Mesenchymal stem cell (in vitro differentiated cells and primary cell): Measurements from ENCODE around the gene SETDB1.

Experiments
- DNase-seq: peaks from one replicate; pipeline ENCODE4 v3.0.0-alpha.2; 2013
- H2AFZ ChIP-seq: one replicate; pipeline ENCODE4 v1.6.1; 2013; ENCODE audit warnings: low read depth, mild to moderate bottlenecking, control low read depth, inconsistent platforms, low read length, moderate library complexity
- H2AK5ac ChIP-seq: 2 replicates; pipeline ENCODE4 v1.6.1; 2013; ENCODE audit warnings: low read length, moderate library complexity, mild to moderate bottlenecking, inconsistent platforms; ENCODE audit not compliant: severe bottlenecking
- H2BK120ac ChIP-seq: one replicate; pipeline ENCODE4 v1.6.1; 2013; ENCODE audit warnings: low read depth, mild to moderate bottlenecking, inconsistent platforms, low read length, moderate library complexity
- H2BK12ac ChIP-seq, 2 experiments: one replicate each; pipeline ENCODE4 v1.6.1; 2013; ENCODE audit warnings: inconsistent platforms in 2 of 2, low read length in 2 of 2, mild to moderate bottlenecking in 2 of 2, moderate library complexity in 2 of 2, control low read depth in 1 of 2
- H2BK15ac ChIP-seq: one replicate; pipeline ENCODE4 v1.6.1; 2013; ENCODE audit warnings: mild to moderate bottlenecking, low read depth, inconsistent platforms; ENCODE audit not compliant: poor library complexity, severe bottlenecking
- H2BK5ac ChIP-seq: 2 replicates; pipeline ENCODE4 v1.6.1; 2013; ENCODE audit warnings: low read depth, mild to moderate bottlenecking, low read length, control low read depth, inconsistent platforms; ENCODE audit not compliant: poor library complexity, severe bottlenecking
- H3K14ac ChIP-seq, 2 experiments: one replicate each; pipeline ENCODE4 v1.6.1; 2013; ENCODE audit warnings: inconsistent platforms in 2 of 2, low read length in 2 of 2, control low read depth in 1 of 2, mild to moderate bottlenecking in 1 of 2, moderate library complexity in 1 of 2
- H3K18ac ChIP-seq, 2 experiments: one replicate each; pipeline ENCODE4 v1.6.1; 2013; ENCODE audit warnings: inconsistent platforms in 2 of 2, low read length in 2 of 2, control low read depth in 1 of 2, low read depth in 1 of 2, mild to moderate bottlenecking in 1 of 2
- H3K23ac ChIP-seq, 2 experiments: one replicate each; pipeline ENCODE4 v1.6.1; 2013; ENCODE audit warnings: inconsistent platforms in 2 of 2, low read length in 2 of 2, mild to moderate bottlenecking in 2 of 2, moderate library complexity in 2 of 2, control low read depth in 1 of 2
- H3K27ac ChIP-seq: 2 replicates; pipeline ENCODE4 v1.5.1; 2013; ENCODE audit warnings: mild to moderate bottlenecking, moderate library complexity, low read length, control low read depth, inconsistent platforms; ENCODE audit not compliant: poor library complexity, severe bottlenecking
- H3K27me3 ChIP-seq, 2 experiments: 2 replicates each; pipeline versions ENCODE4 v1.6.1 to v1.7.0; 2013; ENCODE audit warnings: low read length in 2 of 2, mild to moderate bottlenecking in 2 of 2, moderate library complexity in 2 of 2, control low read depth in 1 of 2, inconsistent platforms in 1 of 2; ENCODE audit not compliant: control insufficient read depth in 1 of 2, insufficient read depth in 1 of 2
- H3K36me3 ChIP-seq, 2 experiments: 2 replicates each; pipeline versions ENCODE4 v1.6.1 to v1.7.0; 2013; ENCODE audit warnings: low read length in 2 of 2, control low read depth in 1 of 2, inconsistent platforms in 1 of 2, low read depth in 1 of 2, mild to moderate bottlenecking in 1 of 2; ENCODE audit not compliant: insufficient read depth in 2 of 2, control insufficient read depth in 1 of 2
- H3K4ac ChIP-seq, 2 experiments: one replicate each; pipeline ENCODE4 v1.6.1; 2013; ENCODE audit warnings: inconsistent platforms in 2 of 2, low read length in 2 of 2, mild to moderate bottlenecking in 2 of 2, moderate library complexity in 2 of 2, control low read depth in 1 of 2, low read depth in 1 of 2
- H3K4me1 ChIP-seq: 2 replicates; pipeline ENCODE4 v1.6.1; 2013; ENCODE audit warnings: low read depth, low read length, control low read depth; ENCODE audit not compliant: control insufficient read depth, insufficient read depth
- H3K4me2 ChIP-seq: 2 replicates; pipeline ENCODE4 v1.6.1; 2013; ENCODE audit warnings: low read length, mild to moderate bottlenecking, inconsistent platforms; ENCODE audit not compliant: poor library complexity, severe bottlenecking
- H3K4me3 ChIP-seq, 2 experiments: 2 replicates each; pipeline versions ENCODE4 v1.5.1 to v1.7.0; 2013; ENCODE audit warnings: low read length in 2 of 2, mild to moderate bottlenecking in 2 of 2, control low read depth in 1 of 2, low read depth in 1 of 2; ENCODE audit not compliant: insufficient read depth in 1 of 2
- H3K79me1 ChIP-seq: replicated peaks from 2 replicates; pipeline ENCODE4 v1.6.1; 2013; ENCODE audit warnings: mild to moderate bottlenecking, control low read depth, low read length, inconsistent platforms; ENCODE audit not compliant: poor library complexity, severe bottlenecking
- H3K9ac ChIP-seq: 2 replicates; pipeline ENCODE4 v1.7.0; 2013; ENCODE audit warnings: mild to moderate bottlenecking, low read length, moderate library complexity
- H3K9me3 ChIP-seq: 2 replicates; pipeline ENCODE4 v1.7.0; 2013; ENCODE audit warnings: mild to moderate bottlenecking, low read length; ENCODE audit not compliant: control insufficient read depth
- H4K8ac ChIP-seq: one replicate; pipeline ENCODE4 v1.6.1; 2013; ENCODE audit warnings: inconsistent platforms, mild to moderate bottlenecking, low read length, moderate library complexity
- H4K91ac ChIP-seq: one replicate; pipeline ENCODE4 v1.6.1; 2013; ENCODE audit warnings: mild to moderate bottlenecking, low read length, inconsistent platforms
- WGBS: methylation state at CpG from one replicate; pipeline ENCODE4 v1.1.7; 2013; ENCODE audit warnings: mixed read lengths; 5-methylcytosine and 5-hydroxymethylcytosine counted together

Gene SETDB1

GRCh38 chr1:150960646-150961045, 34.5 kb downstream of the SETDB1 start:
- no peak overlapping the region for H2AK5ac ChIP-seq
- no peak overlapping the region for H2BK5ac ChIP-seq
- peaks cover 53 to 85% of the 10 kb centered on the region in 2 experiments for H3K36me3 ChIP-seq
- peaks cover 19% of the 10 kb centered on the region for H3K79me1 ChIP-seq
- H3K14ac ChIP-seq, result no peak overlapping the region
- H3K9me3 ChIP-seq, result no peaks in the 10 kb centered on the region
- H3K18ac ChIP-seq, result no peak overlapping the region
- H3K4me1 ChIP-seq, result no peaks in the 10 kb centered on the region
- H2BK120ac ChIP-seq, result no peak overlapping the region
- 97% methylated on average over 7 of the region's 7 CpGs for WGBS
- H2BK12ac ChIP-seq, result no peak overlapping the region
- H3K27ac ChIP-seq, result no peak overlapping the region
- H4K91ac ChIP-seq, result no peak overlapping the region
- H2BK15ac ChIP-seq, result no peak overlapping the region
- no peak overlapping the region for H4K8ac ChIP-seq
- H3K4ac ChIP-seq, result no peak overlapping the region
- no peak overlapping the region for H2AFZ ChIP-seq
- no peak for DNase-seq
- H3K23ac ChIP-seq, result no peak overlapping the region
- no peak overlapping the region for H3K4me3 ChIP-seq
- no peak overlapping the region for H3K9ac ChIP-seq
- H3K27me3 ChIP-seq, result no peaks in the 10 kb centered on the region
- no peak overlapping the region for H3K4me2 ChIP-seq

- no peak overlapping the region for H3K18ac ChIP-seq
- H2AK5ac ChIP-seq, result no peak overlapping the region
- no peaks in the 10 kb centered on the region for H3K9me3 ChIP-seq
- no peak overlapping the region for H2BK120ac ChIP-seq
- H3K4ac ChIP-seq, result no peak overlapping the region
- WGBS, result 89% methylated on average over 1 of the region's 4 CpGs
- H3K79me1 ChIP-seq, result peaks cover 29% of the 10 kb centered on the region
- H3K4me3 ChIP-seq, result no peak overlapping the region
- no peak overlapping the region for H2BK15ac ChIP-seq
- H2AFZ ChIP-seq, result no peak overlapping the region
- no peak overlapping the region for H2BK12ac ChIP-seq
- no peak overlapping the region for H4K91ac ChIP-seq
- H4K8ac ChIP-seq, result no peak overlapping the region
- H3K9ac ChIP-seq, result no peak overlapping the region
- H2BK5ac ChIP-seq, result no peak overlapping the region
- H3K23ac ChIP-seq, result no peak overlapping the region
- DNase-seq, result peak; percentile 38
- no peak overlapping the region for H3K27ac ChIP-seq
- H3K14ac ChIP-seq, result no peak overlapping the region
- H3K4me1 ChIP-seq, result no peaks in the 10 kb centered on the region
- no peak overlapping the region for H3K4me2 ChIP-seq
- no peaks in the 10 kb centered on the region for H3K27me3 ChIP-seq
- peaks cover 60 to 91% of the 10 kb centered on the region in 2 experiments for H3K36me3 ChIP-seq
Observed at GRCh38 chr1:150961756-150962155, 35.6 kb downstream of the SETDB1 start.

- H3K9me3 ChIP-seq, result no peaks in the 10 kb centered on the region
- H3K27ac ChIP-seq, result no peak overlapping the region
- H3K4me2 ChIP-seq, result no peak overlapping the region
- H3K79me1 ChIP-seq, result peaks cover 43% of the 10 kb centered on the region
- H3K4ac ChIP-seq, result no peak overlapping the region
- no peak overlapping the region for H2BK120ac ChIP-seq
- H2AK5ac ChIP-seq, result no peak overlapping the region
- no peak overlapping the region for H2BK5ac ChIP-seq
- no peak overlapping the region for H4K8ac ChIP-seq
- H2AFZ ChIP-seq, result no peak overlapping the region
- H2BK15ac ChIP-seq, result no peak overlapping the region
- DNase-seq, result no peak
- H3K9ac ChIP-seq, result no peak overlapping the region
- no peak overlapping the region for H3K23ac ChIP-seq
- H2BK12ac ChIP-seq, result no peak overlapping the region
- H4K91ac ChIP-seq, result no peak overlapping the region
- no peak overlapping the region for H3K18ac ChIP-seq
- H3K36me3 ChIP-seq, result peaks cover 69 to 97% of the 10 kb centered on the region in 2 experiments
- no peaks in the 10 kb centered on the region for H3K27me3 ChIP-seq
- H3K4me1 ChIP-seq, result no peaks in the 10 kb centered on the region
- 96% methylated on average over 10 of the region's 10 CpGs for WGBS
- no peak overlapping the region for H3K14ac ChIP-seq
- H3K4me3 ChIP-seq, result no peak overlapping the region
Observed at GRCh38 chr1:150963321-150964163, 37.4 kb downstream of the SETDB1 start.

- Histone ChIP-seq H2AK5ac (no peak overlapping the region), H2BK5ac (no peak overlapping the region), H3K9me3 (no peaks in the 10 kb centered on the region), H3K4me1 (no peaks in the 10 kb centered on the region), H4K8ac (no peak overlapping the region), H3K36me3 (peaks cover 73 to 97% of the 10 kb centered on the region in 2 experiments), H2BK120ac (no peak overlapping the region), H3K18ac (no peak overlapping the region), H3K4ac (no peak overlapping the region), H3K27me3 (no peaks in the 10 kb centered on the region), H2BK12ac (no peak overlapping the region), H3K4me3 (no peak overlapping the region), H3K4me2 (no peak overlapping the region), H4K91ac (no peak overlapping the region), H2AFZ (no peak overlapping the region), H2BK15ac (no peak overlapping the region), H3K23ac (no peak overlapping the region), H3K79me1 (peaks cover 43% of the 10 kb centered on the region), H3K9ac (no peak overlapping the region), H3K27ac (no peak overlapping the region), H3K14ac (no peak overlapping the region)
- 90% methylated on average over 5 of the region's 5 CpGs for WGBS
- DNase-seq, result no peak
Observed at GRCh38 chr1:150964164-150964489, 38.0 kb downstream of the SETDB1 start.
